Liver (tissue), 9 donors: ENCODE measurements around the gene PER1. TPM values are rescaled to one million over a fixed set of nuclear protein-coding genes. Genes with fewer than 3 reads are reported as not detected.

Experiments used
- DNase-seq: peaks from one replicate; pipeline ENCODE4 v3.0.0-alpha.2; 2017; ENCODE audit warnings: low spot score
- H3K27ac ChIP-seq, 2 donors: one replicate each; pipeline ENCODE4 v1.7.0; 2013; ENCODE audit warnings: inconsistent platforms in 2 of 2, low read length in 2 of 2, control low read depth in 1 of 2, low read depth in 1 of 2, mild to moderate bottlenecking in 1 of 2
- H3K27me3 ChIP-seq, 4 donors: one replicate each; pipeline versions ENCODE4 v1.6.1 to v1.7.0; 2013; ENCODE audit warnings: low read length in 3 of 4, inconsistent platforms in 1 of 4, mild to moderate bottlenecking in 1 of 4, moderate library complexity in 1 of 4; ENCODE audit not compliant: control insufficient read depth in 4 of 4, insufficient read depth in 4 of 4
- H3K36me3 ChIP-seq, 4 donors: one replicate each; pipeline versions ENCODE4 v1.6.1 to v1.7.0; 2013; ENCODE audit warnings: low read length in 3 of 4, mild to moderate bottlenecking in 3 of 4, low read depth in 1 of 4, moderate library complexity in 1 of 4; ENCODE audit not compliant: control insufficient read depth in 4 of 4, insufficient read depth in 3 of 4
- H3K4me1 ChIP-seq, 4 donors: one replicate each; pipeline versions ENCODE4 v1.6.1 to v1.7.0; 2013; ENCODE audit warnings: low read length in 3 of 4, mild to moderate bottlenecking in 3 of 4, moderate library complexity in 1 of 4; ENCODE audit not compliant: control insufficient read depth in 4 of 4, insufficient read depth in 4 of 4
- H3K4me3 ChIP-seq, 3 donors: one replicate each; pipeline versions ENCODE4 v1.6.1 to v1.7.0; 2013; ENCODE audit warnings: low read length in 3 of 3, control low read depth in 1 of 3, low read depth in 1 of 3, mild to moderate bottlenecking in 1 of 3
- H3K9ac ChIP-seq, 2 donors: one replicate each; pipeline ENCODE4 v1.7.0; 2013; ENCODE audit warnings: low read length in 2 of 2, mild to moderate bottlenecking in 2 of 2, moderate library complexity in 2 of 2, control low read depth in 1 of 2, low read depth in 1 of 2
- H3K9me3 ChIP-seq, 4 donors: one replicate each; pipeline versions ENCODE4 v1.6.1 to v1.7.0; 2013; ENCODE audit warnings: low read length in 3 of 4; ENCODE audit not compliant: control insufficient read depth in 4 of 4
- EGR1 ChIP-seq, 2 donors: IDR thresholded peaks; 2 replicates each; pipeline ENCODE4 v1.6.1; 2016 to 2018; ENCODE audit warnings: antibody characterized with exemption in 2 of 2, low read depth in 2 of 2
- FOXA1 ChIP-seq: IDR thresholded peaks from 2 replicates; pipeline ENCODE4 v1.6.1; 2016; ENCODE audit warnings: antibody characterized with exemption
- FOXA2 ChIP-seq: IDR thresholded peaks from 2 replicates; pipeline ENCODE4 v1.6.1; 2016; ENCODE audit warnings: antibody characterized with exemption
- GABPA ChIP-seq, 2 donors: IDR thresholded peaks in 1 of 2; conservative IDR thresholded peaks in 1 of 2; 2 replicates each; pipeline ENCODE4 v1.6.1; 2016; ENCODE audit warnings: antibody characterized with exemption in 2 of 2, mild to moderate bottlenecking in 1 of 2, moderate library complexity in 1 of 2
- HNF4A ChIP-seq, 2 donors: conservative IDR thresholded peaks; 2 replicates each; pipeline ENCODE4 v1.6.1; 2016; ENCODE audit warnings: antibody characterized with exemption in 2 of 2, mild to moderate bottlenecking in 2 of 2
- HNF4G ChIP-seq: IDR thresholded peaks from 2 replicates; pipeline ENCODE4 v1.6.1; 2016; ENCODE audit warnings: antibody characterized with exemption
- JUND ChIP-seq, 2 donors: IDR thresholded peaks; 2 replicates each; pipeline ENCODE4 v1.6.1; 2016; ENCODE audit warnings: antibody characterized with exemption in 2 of 2
- MAX ChIP-seq: IDR thresholded peaks from 2 replicates; pipeline ENCODE4 v1.6.1; 2016; ENCODE audit warnings: antibody characterized with exemption
- NR2F2 ChIP-seq: IDR thresholded peaks from 2 replicates; pipeline ENCODE4 v1.6.1; 2016; ENCODE audit warnings: antibody characterized with exemption
- RAD21 ChIP-seq, 2 donors: IDR thresholded peaks; 2 replicates each; pipeline ENCODE4 v1.6.1; 2016; ENCODE audit warnings: antibody characterized with exemption in 2 of 2, mild to moderate bottlenecking in 2 of 2
- RXRA ChIP-seq, 2 donors: IDR thresholded peaks; 2 replicates each; pipeline ENCODE4 v1.6.1; 2017 to 2018; ENCODE audit warnings: antibody characterized with exemption in 2 of 2, mild to moderate bottlenecking in 1 of 2
- SP1 ChIP-seq: IDR thresholded peaks from 2 replicates; pipeline ENCODE4 v1.6.1; 2018; ENCODE audit warnings: antibody characterized with exemption, mild to moderate bottlenecking
- TAF1 ChIP-seq: conservative IDR thresholded peaks from 2 replicates; pipeline ENCODE4 v1.6.1; 2016; ENCODE audit warnings: antibody characterized with exemption, mild to moderate bottlenecking
- YY1 ChIP-seq: IDR thresholded peaks from 2 replicates; pipeline ENCODE4 v1.6.1; 2016; ENCODE audit warnings: antibody characterized with exemption, mild to moderate bottlenecking
- ZBTB33 ChIP-seq: IDR thresholded peaks from 2 replicates; pipeline ENCODE4 v1.6.1; 2016; ENCODE audit warnings: antibody characterized with exemption
- WGBS: extraction: QIAGEN DNeasy Blood & Tissue Kit; methylation state at CpG from one replicate; pipeline ENCODE4 v1.1.7; 2013; 5-methylcytosine and 5-hydroxymethylcytosine counted together
- polyA plus RNA-seq, 2 donors: library from polyadenylated mRNA; stranded (reverse) in 1 of 2; unstranded in 1 of 2; fragments of 200-250 nt in 1 of 2; fragments of >200 nt in 1 of 2; fragmentation: Nextera tagmentation in 1 of 2; extraction: Ambion mirVana in 1 of 2; gene quantifications; one replicate each; pipeline versions ENCODE4 v1.2.1 to v1.2.3, GENCODE V29; 2013 to 2015
- total RNA-seq, 2 donors: library from RNA; depleted of rRNA; stranded (reverse); fragments of >200 nt; gene quantifications; one replicate each; pipeline ENCODE4 v1.2.3, GENCODE V29; 2014
- TF ChIP-seq, protein P1 (sequence below): IDR thresholded peaks from 2 replicates; pipeline ENCODE4 v1.6.1; 2016; ENCODE audit warnings: antibody characterized with exemption, mild to moderate bottlenecking
- TF ChIP-seq, protein P2 (sequence below): fragments of 150-350 bp; IDR thresholded peaks from 2 replicates; pipeline ENCODE4 v1.5.1; 2017; ENCODE audit warnings: improper control_type of control experiment, low read depth, low read length; ENCODE audit not compliant: missing input control
- TF ChIP-seq, protein P3 (sequence below): IDR thresholded peaks from 2 replicates; pipeline ENCODE4 v1.6.1; 2016; ENCODE audit warnings: antibody characterized with exemption
- donor health status: healthy.
- donor health status: healthy.
- donor health status: healthy.
- donor health status: healthy.
- donor health status: healthy.

The PER1 gene
- total and polyA plus RNA-seq, 4 donors: 10.1 to 71.6 (median 29.7) TPM

GRCh38 chr17:8119581-8120519, 32.4 kb downstream of the PER1 start:
- no peaks in the 10 kb centered on the region for H3K36me3 ChIP-seq

More at GRCh38 chr17:8119581-8120519, 32.4 kb downstream of the PER1 start:
- peak overlapping the region; percentile 36 to 73 for H3K9ac ChIP-seq
- H3K4me3 ChIP-seq: peak overlapping the region; percentile 15 to 43 (median 31)
- DNase-seq: peak; percentile 89
- peaks cover 5 to 28% (median 6%) of the 10 kb centered on the region in 4 donors for H3K27me3 ChIP-seq
- under 1% methylated on average over 28 of the region's 28 CpGs for WGBS
- no peaks in the 10 kb centered on the region for H3K9me3 ChIP-seq
- TF ChIP-seq, protein P1, sequence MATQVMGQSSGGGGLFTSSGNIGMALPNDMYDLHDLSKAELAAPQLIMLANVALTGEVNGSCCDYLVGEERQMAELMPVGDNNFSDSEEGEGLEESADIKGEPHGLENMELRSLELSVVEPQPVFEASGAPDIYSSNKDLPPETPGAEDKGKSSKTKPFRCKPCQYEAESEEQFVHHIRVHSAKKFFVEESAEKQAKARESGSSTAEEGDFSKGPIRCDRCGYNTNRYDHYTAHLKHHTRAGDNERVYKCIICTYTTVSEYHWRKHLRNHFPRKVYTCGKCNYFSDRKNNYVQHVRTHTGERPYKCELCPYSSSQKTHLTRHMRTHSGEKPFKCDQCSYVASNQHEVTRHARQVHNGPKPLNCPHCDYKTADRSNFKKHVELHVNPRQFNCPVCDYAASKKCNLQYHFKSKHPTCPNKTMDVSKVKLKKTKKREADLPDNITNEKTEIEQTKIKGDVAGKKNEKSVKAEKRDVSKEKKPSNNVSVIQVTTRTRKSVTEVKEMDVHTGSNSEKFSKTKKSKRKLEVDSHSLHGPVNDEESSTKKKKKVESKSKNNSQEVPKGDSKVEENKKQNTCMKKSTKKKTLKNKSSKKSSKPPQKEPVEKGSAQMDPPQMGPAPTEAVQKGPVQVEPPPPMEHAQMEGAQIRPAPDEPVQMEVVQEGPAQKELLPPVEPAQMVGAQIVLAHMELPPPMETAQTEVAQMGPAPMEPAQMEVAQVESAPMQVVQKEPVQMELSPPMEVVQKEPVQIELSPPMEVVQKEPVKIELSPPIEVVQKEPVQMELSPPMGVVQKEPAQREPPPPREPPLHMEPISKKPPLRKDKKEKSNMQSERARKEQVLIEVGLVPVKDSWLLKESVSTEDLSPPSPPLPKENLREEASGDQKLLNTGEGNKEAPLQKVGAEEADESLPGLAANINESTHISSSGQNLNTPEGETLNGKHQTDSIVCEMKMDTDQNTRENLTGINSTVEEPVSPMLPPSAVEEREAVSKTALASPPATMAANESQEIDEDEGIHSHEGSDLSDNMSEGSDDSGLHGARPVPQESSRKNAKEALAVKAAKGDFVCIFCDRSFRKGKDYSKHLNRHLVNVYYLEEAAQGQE: peak; percentile 20
- TF ChIP-seq RXRA (IDR thresholded peaks at IDR 0.05): no peak
- no peak for TF ChIP-seq FOXA2
- no peak for TF ChIP-seq EGR1 (IDR thresholded peaks at IDR 0.05; ENCODE audit: low read depth in 2 of 2)
- peak in 1 of 2 donors; percentile 21 for TF ChIP-seq JUND (IDR thresholded peaks at IDR 0.05)
- TF ChIP-seq FOXA1: no peak
- no peak for TF ChIP-seq RAD21 (IDR thresholded peaks at IDR 0.05)
- peak; percentile 71 for TF ChIP-seq MAX
- TF ChIP-seq SP1: no peak
- TF ChIP-seq HNF4A (conservative IDR thresholded peaks at IDR 0.05): no peak
- peak; percentile 19 for TF ChIP-seq NR2F2
- TF ChIP-seq TAF1: no peak
- TF ChIP-seq YY1: no peak
- no peak for TF ChIP-seq GABPA (IDR thresholded peaks at IDR 0.05 in 1 of 2, conservative IDR thresholded peaks at IDR 0.05 in 1 of 2)
- no peak for TF ChIP-seq ZBTB33
- TF ChIP-seq, protein P2, sequence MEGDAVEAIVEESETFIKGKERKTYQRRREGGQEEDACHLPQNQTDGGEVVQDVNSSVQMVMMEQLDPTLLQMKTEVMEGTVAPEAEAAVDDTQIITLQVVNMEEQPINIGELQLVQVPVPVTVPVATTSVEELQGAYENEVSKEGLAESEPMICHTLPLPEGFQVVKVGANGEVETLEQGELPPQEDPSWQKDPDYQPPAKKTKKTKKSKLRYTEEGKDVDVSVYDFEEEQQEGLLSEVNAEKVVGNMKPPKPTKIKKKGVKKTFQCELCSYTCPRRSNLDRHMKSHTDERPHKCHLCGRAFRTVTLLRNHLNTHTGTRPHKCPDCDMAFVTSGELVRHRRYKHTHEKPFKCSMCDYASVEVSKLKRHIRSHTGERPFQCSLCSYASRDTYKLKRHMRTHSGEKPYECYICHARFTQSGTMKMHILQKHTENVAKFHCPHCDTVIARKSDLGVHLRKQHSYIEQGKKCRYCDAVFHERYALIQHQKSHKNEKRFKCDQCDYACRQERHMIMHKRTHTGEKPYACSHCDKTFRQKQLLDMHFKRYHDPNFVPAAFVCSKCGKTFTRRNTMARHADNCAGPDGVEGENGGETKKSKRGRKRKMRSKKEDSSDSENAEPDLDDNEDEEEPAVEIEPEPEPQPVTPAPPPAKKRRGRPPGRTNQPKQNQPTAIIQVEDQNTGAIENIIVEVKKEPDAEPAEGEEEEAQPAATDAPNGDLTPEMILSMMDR: peak; percentile 6
- TF ChIP-seq HNF4G: peak; percentile 24
- TF ChIP-seq, protein P3, sequence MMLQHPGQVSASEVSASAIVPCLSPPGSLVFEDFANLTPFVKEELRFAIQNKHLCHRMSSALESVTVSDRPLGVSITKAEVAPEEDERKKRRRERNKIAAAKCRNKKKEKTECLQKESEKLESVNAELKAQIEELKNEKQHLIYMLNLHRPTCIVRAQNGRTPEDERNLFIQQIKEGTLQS: peak; percentile 99
- peaks cover 23 to 65% (median 59%) of the 10 kb centered on the region in 4 donors for H3K4me1 ChIP-seq
- H3K27ac ChIP-seq: peak overlapping the region; percentile 15 to 59
